GM19372 (cell line): ENCODE measurements around the gene HCN3.

Source experiments
- ATAC-seq: cut with Tn5 transposase; IDR thresholded peaks from one replicate; pipeline ENCODE4 v1.9.1; 2021; ENCODE audit warnings: mild to moderate bottlenecking, low read depth, moderate library complexity; ENCODE audit not compliant: unreplicated experiment

HCN3 gene

DNA sequence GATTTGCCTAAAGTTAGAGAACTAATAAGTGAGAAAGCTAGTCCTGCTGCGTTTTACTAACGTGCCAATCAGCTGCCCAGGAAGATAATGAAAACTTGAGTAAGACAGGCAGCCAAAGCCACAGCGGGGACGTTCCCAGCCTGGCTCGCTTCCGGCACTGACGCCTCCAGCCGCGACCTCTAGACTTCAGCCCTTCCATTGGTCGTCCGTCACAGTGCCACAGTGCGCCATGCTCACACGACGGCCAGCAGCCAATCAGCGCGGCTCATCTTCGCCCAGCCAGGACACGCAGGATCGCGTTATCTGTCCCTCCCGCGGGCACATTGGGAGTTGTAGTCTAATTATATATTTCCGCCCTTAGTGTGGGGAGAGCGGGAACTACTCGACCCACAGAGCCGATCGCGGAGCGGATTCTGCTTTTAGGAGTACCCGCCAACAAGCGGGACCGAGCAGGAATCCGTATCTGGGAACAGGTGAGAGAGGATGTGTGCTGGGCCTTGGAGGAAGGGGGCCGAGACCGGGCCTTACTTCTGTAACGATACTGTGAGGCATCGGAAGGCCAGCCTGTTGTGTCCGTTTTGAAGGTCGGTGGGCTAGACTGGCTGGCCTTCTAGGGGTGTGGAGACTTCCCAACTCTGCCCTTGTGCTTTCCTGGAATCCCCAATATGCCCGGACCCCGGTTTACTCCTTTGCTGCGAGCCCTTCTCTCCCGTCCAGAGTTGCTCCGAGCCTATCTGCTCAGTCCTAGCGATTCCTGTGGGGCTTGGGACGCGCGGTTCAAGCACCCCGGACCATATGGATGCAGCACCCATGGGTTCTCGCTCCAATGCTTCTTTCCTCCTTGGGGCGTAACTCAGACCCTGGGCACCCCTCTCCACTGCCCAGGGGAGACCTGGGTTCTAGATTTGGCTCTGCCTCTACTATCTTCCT, 31.5 kb downstream of the HCN3 start, which contains the start of gene FDPS:
Gene FDPS, plus strand, starts transcription at position 374 of the 930 bp plus-strand sequence. CDS start 924 bp downstream, outside the sequence.
- peak; percentile 93 for ATAC-seq

DNA sequence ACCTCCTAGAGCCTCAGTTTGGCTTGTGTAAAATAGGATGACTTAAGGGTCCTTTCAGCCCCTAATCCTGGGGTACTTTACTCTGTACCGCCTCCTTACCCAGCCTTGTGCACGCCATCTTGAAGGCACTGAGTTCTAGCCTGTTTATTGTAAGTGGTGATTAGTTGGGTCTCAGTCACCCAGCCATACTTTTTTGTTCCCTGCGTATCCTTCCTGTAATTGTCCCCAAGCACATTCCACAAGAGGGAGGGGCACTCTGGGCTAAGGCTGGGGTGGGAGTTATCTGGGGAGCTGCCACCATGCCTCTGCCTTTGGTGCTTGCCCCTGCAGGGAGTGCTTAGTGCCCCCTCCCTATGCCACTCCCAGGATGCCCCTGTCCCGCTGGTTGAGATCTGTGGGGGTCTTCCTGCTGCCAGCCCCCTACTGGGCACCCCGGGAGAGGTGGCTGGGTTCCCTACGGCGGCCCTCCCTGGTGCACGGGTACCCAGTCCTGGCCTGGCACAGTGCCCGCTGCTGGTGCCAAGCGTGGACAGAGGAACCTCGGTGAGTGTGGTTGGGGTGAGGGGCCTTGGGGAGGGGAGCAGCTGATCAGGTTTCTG, 32.3 kb downstream of the HCN3 start:
- no peak for ATAC-seq

DNA sequence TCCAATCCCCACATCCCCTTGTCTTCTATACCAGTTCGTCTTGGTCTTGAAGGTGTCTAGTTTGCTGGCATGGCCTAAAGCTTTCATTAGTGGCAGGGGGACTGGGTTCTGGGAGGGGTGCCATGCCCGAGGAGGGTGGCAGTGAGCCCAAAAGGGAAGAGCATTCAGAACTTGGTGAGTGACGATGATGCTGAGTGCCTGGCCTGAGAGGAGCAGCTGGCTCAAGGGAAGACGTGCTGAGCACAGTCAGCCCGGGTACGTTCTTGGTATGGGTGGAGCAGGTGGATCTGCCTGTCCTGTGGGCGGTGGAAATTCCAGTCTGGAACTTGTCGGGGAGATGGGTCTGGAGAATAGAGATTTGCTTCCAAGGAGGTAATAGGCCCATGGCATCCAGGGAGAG, 36.0 kb downstream of the HCN3 start:
- ATAC-seq = no peak

DNA sequence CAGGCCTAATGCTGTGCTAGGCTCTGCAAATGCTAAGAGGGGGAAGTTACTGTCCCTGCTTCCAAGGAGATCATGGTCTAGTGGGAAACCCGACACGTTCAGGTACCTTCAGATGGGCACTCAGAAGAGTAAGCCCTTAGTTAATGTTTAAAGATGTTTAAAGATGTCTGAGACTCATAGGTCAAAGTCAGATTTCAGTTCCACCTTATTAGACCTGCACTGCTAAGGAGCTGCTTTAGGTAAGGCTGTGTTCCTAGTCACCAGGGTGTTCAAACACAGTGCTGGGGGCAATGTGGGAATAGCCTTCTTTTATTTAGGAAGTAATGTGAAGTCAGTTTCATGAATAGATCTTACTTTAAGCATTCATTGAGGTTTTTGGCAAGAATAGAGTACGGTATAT, 39.7 kb downstream of the HCN3 start:
- ATAC-seq = no peak

DNA sequence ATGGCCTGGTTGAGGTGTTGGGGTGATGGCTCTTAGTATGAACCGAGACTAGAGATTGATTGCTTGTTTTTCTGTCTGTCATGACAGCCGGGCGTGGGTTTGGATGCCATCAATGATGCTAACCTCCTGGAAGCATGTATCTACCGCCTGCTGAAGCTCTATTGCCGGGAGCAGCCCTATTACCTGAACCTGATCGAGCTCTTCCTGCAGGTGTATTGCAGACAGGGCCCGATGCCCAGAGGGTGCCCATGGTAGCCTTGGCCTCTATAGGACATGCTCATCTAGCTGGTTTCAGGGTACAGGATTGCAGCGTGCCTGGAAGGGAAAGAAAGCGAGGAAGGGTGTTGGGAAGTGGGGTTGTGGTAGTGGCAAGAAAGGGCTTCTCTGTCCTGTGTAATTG, 40.8 kb downstream of the HCN3 start:
- no peak for ATAC-seq

DNA sequence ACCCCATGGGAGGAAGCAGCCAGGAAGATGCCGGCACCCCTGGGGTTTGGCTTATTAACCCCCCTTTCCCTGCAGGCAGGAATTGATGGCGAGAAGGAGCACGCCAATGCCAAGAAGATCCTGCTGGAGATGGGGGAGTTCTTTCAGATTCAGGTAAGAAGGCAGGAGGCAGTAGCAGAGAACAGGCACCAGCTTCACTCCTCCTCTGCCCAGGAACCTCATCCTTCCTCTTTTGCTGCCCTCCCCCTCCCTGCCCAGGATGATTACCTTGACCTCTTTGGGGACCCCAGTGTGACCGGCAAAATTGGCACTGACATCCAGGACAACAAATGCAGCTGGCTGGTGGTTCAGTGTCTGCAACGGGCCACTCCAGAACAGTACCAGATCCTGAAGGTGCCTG, 42.3 kb downstream of the HCN3 start:
- ATAC-seq = no peak

DNA sequence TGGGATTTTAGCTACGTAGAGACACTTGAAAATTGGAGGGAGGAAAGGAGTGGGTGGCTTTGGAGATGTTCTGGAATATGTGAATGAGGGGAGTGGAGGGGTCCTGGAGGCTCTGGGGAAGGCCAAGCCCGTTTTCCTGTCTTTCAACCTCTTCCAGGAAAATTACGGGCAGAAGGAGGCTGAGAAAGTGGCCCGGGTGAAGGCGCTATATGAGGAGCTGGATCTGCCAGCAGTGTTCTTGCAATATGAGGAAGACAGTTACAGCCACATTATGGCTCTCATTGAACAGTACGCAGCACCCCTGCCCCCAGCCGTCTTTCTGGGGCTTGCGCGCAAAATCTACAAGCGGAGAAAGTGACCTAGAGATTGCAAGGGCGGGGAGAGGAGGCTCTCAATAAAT, 43.0 kb downstream of the HCN3 start:
- ATAC-seq = no peak

DNA sequence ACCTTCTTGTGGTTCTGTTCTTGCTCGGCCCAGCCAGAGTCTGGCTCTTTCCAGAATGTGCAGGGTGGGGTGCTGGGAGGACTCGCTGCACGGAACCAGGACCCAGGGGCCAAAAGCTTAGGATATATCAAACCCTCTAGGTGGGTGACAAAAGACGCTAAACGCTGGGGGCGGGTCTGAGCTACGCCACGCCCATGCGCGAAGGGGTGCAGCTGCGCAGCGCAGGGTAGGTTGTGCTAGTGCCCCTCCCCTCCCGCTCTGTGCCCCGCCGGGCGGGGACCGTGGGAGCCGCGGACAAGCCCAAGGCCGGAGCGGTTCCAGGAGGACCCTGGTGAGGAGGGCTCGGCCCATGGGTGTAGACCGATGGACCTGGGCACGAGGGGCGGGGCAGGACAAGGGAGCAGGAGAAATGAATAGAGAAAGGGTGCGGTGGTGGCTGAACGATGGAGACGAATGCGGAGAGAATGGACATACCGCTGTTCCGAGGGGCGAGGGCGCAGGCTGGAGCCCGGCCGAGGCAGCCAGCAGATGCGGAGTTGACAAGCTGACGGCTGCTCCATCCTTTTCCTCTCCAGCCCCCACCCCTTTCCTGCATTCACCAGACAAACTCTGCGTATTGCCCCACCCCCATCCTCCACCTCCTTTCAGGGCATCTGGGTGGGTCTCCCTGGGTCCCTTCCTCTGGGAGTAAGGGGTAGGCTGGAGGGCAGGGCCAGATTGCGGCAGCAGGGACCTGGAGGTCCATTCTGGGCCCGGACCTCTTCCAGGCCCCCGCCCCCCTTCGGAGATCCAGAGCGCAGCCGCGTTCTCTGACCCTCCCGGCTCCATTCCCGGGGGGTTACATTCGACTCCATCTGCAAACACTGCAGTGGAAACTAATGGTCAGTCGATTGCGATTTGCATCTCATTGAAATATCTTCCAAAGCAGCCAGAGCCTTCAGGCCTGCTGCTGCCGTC, 43.7 kb downstream of the HCN3 start, which contains the start of gene RUSC1:
Gene RUSC1, plus strand, starts transcription at position 234 of the 957 bp plus-strand sequence. CDS start 880 bp downstream, outside the sequence.
- no peak for ATAC-seq

DNA sequence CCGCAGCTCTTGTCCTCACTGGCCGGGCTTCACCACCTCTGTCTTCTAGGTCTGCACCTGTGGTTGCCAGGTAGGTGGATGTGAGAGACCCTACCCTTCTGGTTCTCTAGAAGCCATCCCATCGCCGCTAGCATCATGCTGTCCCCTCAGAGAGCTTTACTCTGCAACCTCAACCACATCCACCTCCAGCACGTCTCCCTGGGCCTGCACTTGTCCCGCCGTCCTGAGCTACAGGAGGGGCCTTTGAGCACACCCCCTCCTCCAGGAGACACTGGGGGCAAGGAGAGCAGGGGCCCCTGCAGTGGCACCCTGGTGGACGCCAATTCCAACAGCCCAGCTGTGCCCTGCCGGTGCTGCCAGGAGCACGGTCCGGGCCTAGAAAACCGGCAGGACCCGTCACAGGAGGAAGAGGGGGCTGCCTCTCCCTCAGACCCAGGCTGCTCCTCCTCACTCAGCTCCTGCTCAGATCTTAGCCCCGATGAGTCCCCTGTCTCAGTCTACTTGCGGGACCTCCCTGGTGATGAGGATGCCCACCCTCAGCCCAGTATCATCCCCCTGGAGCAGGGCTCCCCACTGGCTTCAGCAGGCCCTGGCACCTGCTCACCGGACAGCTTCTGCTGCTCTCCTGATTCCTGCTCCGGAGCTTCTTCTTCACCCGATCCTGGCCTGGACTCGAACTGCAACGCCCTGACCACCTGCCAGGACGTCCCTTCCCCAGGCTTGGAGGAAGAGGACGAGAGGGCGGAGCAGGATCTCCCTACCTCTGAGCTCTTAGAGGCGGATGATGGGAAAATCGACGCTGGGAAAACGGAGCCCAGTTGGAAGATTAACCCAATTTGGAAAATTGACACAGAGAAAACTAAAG, 44.6 kb downstream of the HCN3 start:
- ATAC-seq = no peak

DNA sequence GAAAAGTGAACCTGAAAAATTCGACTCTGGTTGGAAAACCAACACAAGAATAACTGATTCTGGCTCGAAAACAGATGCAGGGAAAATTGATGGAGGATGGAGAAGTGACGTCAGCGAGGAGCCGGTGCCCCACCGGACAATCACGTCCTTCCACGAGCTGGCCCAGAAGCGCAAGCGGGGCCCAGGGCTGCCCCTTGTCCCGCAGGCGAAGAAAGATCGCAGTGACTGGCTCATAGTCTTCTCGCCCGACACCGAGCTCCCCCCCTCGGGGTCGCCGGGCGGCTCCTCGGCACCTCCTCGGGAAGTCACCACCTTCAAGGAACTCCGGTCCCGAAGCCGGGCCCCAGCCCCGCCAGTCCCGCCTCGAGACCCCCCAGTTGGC, 45.3 kb downstream of the HCN3 start:
- no peak for ATAC-seq

DNA sequence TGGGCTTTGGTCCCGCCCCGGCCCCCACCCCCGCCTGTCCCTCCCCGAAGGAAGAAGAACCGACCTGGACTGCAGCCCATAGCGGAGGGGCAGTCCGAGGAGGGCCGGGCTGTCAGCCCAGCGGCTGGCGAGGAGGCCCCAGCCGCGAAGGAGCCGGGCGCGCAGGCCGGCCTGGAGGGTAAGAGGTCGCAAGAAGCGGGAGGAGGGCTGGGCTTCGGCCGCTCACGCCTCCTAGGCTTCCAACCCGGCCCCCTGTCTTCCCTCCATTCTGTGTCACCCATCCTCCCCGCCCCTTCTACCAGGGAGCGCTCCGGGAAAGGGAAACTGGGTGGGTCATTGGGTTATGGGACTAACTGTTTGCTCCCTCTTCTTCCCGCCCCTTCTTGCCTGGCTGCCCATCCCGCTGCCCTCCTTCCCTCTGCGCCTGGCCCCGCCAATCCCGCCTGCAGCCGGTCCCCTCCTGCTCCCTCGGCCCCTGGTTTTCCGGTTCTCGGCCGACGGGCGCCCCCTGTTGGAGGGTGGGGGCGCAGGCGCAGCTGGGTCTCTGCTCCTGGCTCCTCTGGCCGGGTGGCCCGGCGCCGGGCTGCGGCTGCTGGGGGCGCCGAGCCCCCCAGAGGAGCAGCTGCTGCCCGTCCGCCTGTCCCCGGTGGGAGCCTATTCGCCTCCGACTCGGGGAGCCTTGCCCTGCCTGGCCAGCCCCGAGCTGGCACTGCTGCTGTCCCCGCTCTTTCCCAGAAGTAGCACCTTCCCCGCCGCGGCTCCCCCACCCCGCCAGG, 45.9 kb downstream of the HCN3 start:
- ATAC-seq = no peak

DNA sequence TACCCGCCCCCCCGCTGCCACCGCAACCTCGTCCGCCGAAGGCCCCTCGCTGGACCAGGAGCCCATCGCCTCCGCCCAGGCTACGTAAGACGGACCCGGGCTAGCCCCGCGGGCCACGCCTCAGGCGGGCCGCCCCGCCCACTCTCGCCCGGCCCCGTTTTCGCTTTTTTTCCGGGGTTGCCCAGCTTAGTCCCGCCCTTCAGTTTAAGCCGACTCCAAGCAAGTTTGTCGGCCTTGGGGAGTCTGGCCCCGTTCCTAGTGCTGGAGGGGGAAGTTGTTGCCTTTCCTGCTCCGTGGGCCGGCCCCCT, 46.4 kb downstream of the HCN3 start:
- peak; percentile 42 for ATAC-seq

DNA sequence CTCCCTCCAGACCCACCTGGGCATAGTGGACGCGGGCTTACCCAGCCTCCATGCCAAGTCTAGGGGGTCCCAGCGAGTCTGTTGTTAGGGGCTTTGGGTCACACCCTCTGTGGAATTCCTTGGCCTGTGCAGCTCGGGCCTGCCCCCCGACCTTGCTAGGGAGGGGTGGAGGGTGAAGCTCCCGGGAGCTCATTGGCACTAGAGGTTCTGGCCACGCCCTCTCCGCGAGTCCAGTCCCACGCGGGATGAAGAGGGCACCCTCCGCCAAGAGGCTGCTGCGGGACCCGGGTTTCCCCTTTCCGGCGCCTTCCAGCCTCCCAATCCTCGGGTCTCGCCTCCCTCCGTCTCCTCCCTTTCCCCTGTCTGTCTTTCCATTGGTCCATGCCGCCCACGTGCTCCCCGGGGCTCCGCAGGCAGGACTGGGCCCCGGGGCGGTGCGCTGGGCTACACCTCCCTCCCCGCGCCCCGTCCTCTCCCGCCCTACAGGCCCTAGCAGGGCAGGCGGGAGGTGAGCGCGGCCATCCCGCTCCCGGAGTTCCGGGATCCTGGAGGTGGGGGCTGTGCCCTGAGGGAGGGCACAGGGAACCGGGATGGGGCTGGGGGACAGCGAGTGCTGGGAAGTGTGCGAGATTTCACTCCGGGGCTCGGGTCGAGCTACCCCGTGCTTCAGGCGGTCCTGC, 46.9 kb downstream of the HCN3 start:
- ATAC-seq = peak; percentile 60

DNA sequence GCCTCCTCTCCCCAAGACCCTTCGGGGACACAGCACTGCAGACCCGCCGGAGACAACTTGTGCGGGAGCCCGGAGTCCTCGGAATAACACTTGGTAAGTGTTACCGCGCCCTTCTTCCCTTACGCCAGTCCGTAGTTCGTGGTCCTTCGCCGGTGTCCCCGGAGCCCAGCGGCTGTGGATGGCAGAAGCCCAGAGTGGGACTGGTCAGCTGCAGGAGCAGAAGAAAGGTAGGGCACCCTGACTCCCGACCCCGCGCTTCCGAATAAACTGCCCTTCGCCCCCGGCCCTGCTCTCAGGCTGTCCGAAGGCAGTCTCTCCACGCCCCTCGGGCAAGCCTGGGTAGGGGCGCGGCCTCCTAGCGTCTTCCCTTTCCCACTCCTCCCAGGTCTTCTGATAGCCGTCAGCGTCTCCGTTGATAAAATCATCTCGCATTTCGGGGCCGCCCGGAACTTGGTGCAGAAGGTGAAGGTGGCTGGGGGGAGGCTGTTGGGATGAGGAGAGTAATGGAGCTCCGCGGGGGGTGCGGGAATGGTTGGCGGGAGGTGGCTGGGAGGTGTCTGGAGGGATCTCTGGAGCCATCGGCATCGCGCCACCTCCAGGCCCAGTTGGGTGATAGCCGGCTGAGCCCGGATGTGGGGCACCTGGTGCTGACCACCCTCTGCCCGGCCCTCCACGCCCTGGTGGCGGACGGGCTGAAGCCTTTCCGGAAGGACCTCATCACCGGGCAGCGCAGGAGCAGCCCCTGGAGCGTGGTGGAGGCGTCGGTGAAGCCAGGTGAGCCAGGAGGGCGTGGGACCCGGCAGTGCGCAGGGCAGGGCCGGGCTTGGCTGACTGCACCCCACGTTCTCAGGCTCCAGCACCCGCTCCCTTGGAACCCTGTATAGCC, 47.7 kb downstream of the HCN3 start:
- ATAC-seq = no peak

DNA sequence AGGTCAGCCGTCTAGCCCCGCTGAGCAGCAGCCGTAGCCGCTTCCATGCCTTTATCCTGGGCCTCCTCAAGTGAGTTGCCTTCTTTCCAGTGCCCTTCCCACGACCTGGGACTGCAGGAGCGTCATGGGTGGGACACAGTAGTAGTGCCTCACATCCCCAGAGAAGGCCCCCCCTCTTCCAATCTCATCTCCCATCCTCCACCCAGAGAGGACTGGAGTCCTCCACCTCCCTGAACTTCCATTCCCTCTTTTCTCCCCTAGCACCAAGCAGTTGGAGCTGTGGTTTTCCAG, 48.3 kb downstream of the HCN3 start:
- no peak for ATAC-seq

DNA sequence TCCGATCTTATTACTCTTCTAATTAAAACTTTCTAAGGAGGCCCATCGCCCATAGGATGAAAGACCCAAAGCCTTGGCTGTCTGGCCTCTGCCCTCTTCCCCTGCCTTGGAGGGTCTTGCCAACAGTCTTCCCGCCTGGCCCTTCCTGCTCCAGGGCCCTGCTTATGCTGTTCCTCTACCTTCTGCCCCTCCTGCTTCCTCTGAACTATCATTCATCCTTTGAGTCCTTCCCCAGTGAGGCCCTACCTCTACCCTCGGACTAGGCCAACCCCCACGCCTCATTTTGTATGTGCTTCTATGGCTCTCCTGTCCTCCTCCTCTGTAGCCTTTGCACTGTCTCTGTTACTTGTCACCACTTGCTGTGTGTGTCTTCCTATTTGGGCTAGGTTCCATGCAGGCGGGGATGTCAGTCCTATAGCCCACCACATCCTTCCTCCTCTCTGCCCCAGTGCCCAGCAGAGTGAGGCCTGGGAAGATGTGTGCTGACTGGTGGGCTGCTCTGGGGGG, 48.8 kb downstream of the HCN3 start:
- no peak for ATAC-seq

DNA sequence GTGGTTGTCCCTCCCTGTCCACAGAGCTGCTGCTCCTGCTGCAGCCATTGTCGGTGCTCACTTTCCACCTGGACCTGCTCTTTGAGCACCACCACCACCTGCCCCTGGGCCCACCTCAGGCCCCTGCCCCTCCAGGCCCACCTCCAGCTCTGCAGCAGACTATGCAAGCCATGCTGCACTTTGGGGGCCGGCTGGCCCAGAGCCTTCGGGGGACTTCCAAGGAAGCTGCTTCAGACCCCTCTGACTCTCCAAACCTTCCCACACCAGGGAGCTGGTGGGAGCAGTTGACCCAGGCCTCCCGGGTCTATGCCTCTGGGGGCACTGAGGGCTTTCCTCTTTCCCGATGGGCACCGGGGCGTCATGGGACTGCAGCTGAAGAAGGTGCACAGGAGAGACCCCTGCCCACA, 49.4 kb downstream of the HCN3 start:
- ATAC-seq = no peak

DNA sequence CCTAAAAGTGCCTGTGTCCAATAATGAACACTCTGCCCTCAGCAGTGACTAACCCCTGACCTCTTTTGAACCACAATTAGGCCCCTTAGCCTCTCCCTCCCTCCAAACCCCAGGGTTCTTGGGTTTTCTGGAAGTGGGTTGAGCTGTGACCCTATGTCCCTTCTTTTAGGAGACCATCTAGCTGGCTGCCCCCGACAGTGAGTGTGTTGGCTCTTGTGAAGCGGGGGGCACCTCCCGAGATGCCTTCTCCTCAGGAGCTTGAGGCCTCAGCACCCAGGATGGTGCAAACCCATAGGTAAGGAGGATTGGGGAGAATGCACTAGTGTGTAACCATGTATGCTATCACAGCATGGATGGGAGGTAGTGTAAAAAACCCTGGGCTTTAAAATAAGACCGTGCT, 50.7 kb downstream of the HCN3 start:
- no peak for ATAC-seq
